ENCODE measurements around the gene GINS1. TPM values are rescaled to one million over a fixed set of nuclear protein-coding genes. Genes with fewer than 3 reads are reported as not detected.

The GINS1 gene
- total and polyA plus RNA-seq, 7 donors = 0.28 to 7.6 (median 1.2) TPM

- Histone ChIP-seq H3K27me3 (no peaks in the 10 kb centered on the region), H3K4me3 (no peak overlapping the region), H3K9me3 (no peaks in the 10 kb centered on the region), H3K27ac (no peak overlapping the region), H3K36me3 (peaks cover 0 to 53% (median 10%) of the 10 kb centered on the region in 4 donors), H3K4me1 (no peaks in the 10 kb centered on the region)
- intact Hi-C loops (cut with DNase I) = no loop called here
- WGBS, 2 donors = 89 to 92% methylated on average over 12 of the region's 12 CpGs
- DNase-seq = no peak
- TF ChIP-seq POLR2A (IDR thresholded peaks at IDR 0.05) (no peak), POLR2AphosphoS5 (IDR thresholded peaks at IDR 0.05) (no peak)
Measured at GRCh38 chr20:25491446-25492038, 84.1 kb downstream of the GINS1 start.

- 90 to 93% methylated on average over 10 of the region's 10 CpGs for WGBS, 2 donors
- Histone ChIP-seq H3K27ac (no peak overlapping the region), H3K9me3 (no peaks in the 10 kb centered on the region), H3K36me3 (peaks cover 0 to 52% (median 6%) of the 10 kb centered on the region in 4 donors), H3K27me3 (no peaks in the 10 kb centered on the region), H3K4me3 (no peak overlapping the region), H3K4me1 (no peaks in the 10 kb centered on the region)
- intact Hi-C loops (cut with DNase I) = no loop called here
- DNase-seq = no peak
- TF ChIP-seq POLR2A (IDR thresholded peaks at IDR 0.05) = no peak
- TF ChIP-seq EP300 (IDR thresholded peaks at IDR 0.05) = no peak
- TF ChIP-seq CTCF (IDR thresholded peaks at IDR 0.05) = no peak
- no peak for TF ChIP-seq POLR2AphosphoS5 (IDR thresholded peaks at IDR 0.05)
Measured at GRCh38 chr20:25493137-25493536, 85.7 kb downstream of the GINS1 start.

DNA sequence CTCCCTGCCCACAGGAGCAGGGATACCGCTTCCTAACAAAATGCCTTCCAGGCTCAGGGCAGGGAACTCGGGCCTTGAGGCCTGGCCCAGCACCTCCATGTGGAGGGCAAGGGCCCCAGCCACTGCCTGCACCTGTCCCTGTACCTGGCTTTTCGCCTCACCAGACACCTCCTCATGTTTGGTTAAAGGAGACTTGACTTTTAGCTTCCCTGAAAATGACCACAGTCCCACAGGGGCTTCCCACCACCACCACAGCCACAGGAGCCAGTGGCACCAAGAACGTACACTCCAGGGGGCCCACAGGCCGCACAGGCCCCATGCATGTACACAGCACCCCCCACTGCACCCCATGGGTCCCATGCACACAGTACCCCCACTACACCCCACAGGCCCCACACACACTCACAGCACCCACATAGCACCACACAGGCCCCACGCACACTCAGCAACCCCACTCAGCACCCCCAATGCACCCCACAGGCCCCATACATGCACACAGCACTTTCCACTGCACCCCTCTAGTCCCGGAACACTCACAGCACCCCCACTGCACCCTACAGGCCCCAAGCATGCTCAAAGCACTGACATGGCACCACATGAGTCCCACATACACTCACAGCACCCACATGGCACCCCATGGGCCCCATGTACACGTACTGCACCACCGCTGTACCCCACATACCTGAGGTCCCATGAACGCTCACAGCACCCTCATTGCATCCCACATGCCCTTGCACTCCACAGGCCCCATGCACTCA, 86.5 kb downstream of the GINS1 start:
- TF ChIP-seq POLR2AphosphoS5 (IDR thresholded peaks at IDR 0.05) (no peak), POLR2A (IDR thresholded peaks at IDR 0.05) (no peak), EP300 (IDR thresholded peaks at IDR 0.05) (no peak), CTCF (IDR thresholded peaks at IDR 0.05) (no peak)
- intact Hi-C loops (cut with DNase I) = no loop called here
- H3K36me3 ChIP-seq = peaks cover 0 to 49% (median 5%) of the 10 kb centered on the region in 4 donors
- no peaks in the 10 kb centered on the region for H3K4me1 ChIP-seq
- H3K9me3 ChIP-seq = no peaks in the 10 kb centered on the region
- no peaks in the 10 kb centered on the region for H3K27me3 ChIP-seq
- H3K4me3 ChIP-seq = no peak overlapping the region
- WGBS, 2 donors = 95 to 96% methylated on average over 10 of the region's 10 CpGs
- DNase-seq = no peak
- H3K27ac ChIP-seq = no peak overlapping the region

- no peak overlapping the region for H3K27ac ChIP-seq
- no peak for DNase-seq
- TF ChIP-seq CTCF (IDR thresholded peaks at IDR 0.05) = no peak
- TF ChIP-seq POLR2AphosphoS5 (IDR thresholded peaks at IDR 0.05) = no peak
- TF ChIP-seq POLR2A (IDR thresholded peaks at IDR 0.05) = no peak
- TF ChIP-seq EP300 (IDR thresholded peaks at IDR 0.05) = no peak
- intact Hi-C loops (cut with DNase I) = no loop called here
- 91 to 92% methylated on average over 17 of the region's 17 CpGs for WGBS, 2 donors
- H3K4me1 ChIP-seq = no peaks in the 10 kb centered on the region
- H3K27me3 ChIP-seq = no peaks in the 10 kb centered on the region
- H3K36me3 ChIP-seq = peaks cover 0 to 47% (median 2%) of the 10 kb centered on the region in 4 donors
- H3K9me3 ChIP-seq = no peaks in the 10 kb centered on the region
- no peak overlapping the region for H3K4me3 ChIP-seq
Measured at GRCh38 chr20:25494506-25495188, 87.2 kb downstream of the GINS1 start.

DNA sequence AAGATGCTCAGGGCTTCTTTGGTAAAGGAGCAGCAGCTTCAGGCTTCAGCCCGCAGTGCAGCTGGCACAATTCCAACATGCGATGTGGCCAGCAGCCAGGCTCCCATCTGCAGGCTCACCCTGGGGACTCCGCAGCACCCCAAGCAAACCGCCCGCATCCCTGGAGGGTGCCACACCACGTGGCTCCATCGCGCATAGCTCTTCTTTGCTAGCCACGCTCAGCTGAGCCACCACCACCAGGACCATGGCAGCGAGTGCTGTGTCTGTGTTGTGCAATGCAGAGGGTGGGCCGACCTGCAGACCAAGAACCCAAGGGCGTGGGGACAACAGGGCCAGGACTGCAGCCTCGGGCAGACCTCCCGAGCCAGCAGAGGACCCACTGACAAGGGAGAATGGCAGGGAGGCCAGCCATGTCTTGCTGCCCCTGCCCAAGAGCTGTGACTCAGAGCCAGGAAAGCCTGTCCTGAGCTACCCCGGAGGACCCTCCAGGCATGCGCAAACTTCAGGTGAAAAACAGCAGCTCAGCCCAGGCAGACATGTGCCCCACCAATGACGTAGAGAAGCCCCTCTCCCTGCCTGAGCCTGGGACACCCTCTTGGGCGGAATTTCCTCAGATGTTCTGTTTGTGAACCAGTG, 87.8 kb downstream of the GINS1 start:
- DNase-seq = no peak
- WGBS, 2 donors = 91 to 92% methylated on average over 18 of the region's 18 CpGs
- intact Hi-C loops (cut with DNase I) = no loop called here

More for the DNA sequence above, 87.8 kb downstream of the GINS1 start:
- no peaks in the 10 kb centered on the region for H3K4me1 ChIP-seq
- no peak overlapping the region for H3K27ac ChIP-seq
- TF ChIP-seq POLR2AphosphoS5 (IDR thresholded peaks at IDR 0.05) (no peak), CTCF (IDR thresholded peaks at IDR 0.05) (no peak), POLR2A (IDR thresholded peaks at IDR 0.05) (no peak)
- no peak overlapping the region for H3K4me3 ChIP-seq
- no peaks in the 10 kb centered on the region for H3K27me3 ChIP-seq
- H3K36me3 ChIP-seq = peaks cover 0 to 42% (median 0%) of the 10 kb centered on the region in 4 donors
- H3K9me3 ChIP-seq = no peaks in the 10 kb centered on the region
